HepG2 (cell line): ENCODE measurements around the gene CHN2. TPM values are rescaled to one million over a fixed set of nuclear protein-coding genes. Genes with fewer than 3 reads are reported as not detected.

Source experiments
- ATAC-seq: fragments of 200-7000 bp; cut with Tn5 transposase; 3 replicates; pipeline ENCODE4 v1.9.1; 2020; ENCODE audit warnings: mild to moderate bottlenecking, moderate library complexity
- BruUV-seq: library from RNA; stranded (reverse); fragments of 400-500 nt; replicated peaks from 2 replicates; lab custom pipeline; 2021; lab: Mats Ljungman, UMichigan
- CTCF ChIA-PET: fragments of 300-600 bp; formaldehyde crosslinking; extraction: SDS; loops from one replicate; lab custom pipeline; 2021; ENCODE audit warnings: low total read pairs, inconsistent platforms, low intra/inter-chr PET ratio; lab: Yijun Ruan, JAX
- POLR2A ChIA-PET: fragments of 350-600 bp; sonication (Branson Sonifier 250); formaldehyde crosslinking; loops from one replicate; lab custom pipeline; 2020; ENCODE audit warnings: antibody characterized with exemption, inconsistent platforms; lab: Yijun Ruan, JAX
- DNase-seq: peaks from one replicate; pipeline ENCODE4 v3.0.0-alpha.2; 2015; ENCODE audit warnings: low spot score
- FAIRE-seq: peaks from 3 replicates; lab custom pipeline; 2011; peaks lifted over from hg19 to GRCh38; lab: Jason Lieb, UNC
- H2AFZ ChIP-seq: one replicate; pipeline ENCODE4 v1.6.1; 2011; ENCODE audit warnings: low read length, inconsistent platforms
- H3K27ac ChIP-seq: fragments of 300-600 bp; 3 replicates; pipeline ENCODE4 v1.8.0; 2011; ENCODE audit warnings: mixed run types, mild to moderate bottlenecking, mixed read lengths, low read length, inconsistent platforms; ENCODE audit not compliant: insufficient read depth; ENCODE audit errors: extremely low read length
- H3K27me3 ChIP-seq, 2 experiments: fragments of 200-600 bp in 1 of 2; 2 replicates in 1 of 2; 3 replicates in 1 of 2; pipeline versions ENCODE4 v1.6.0 to v1.8.0; 2011; ENCODE audit warnings: low read length in 2 of 2, mild to moderate bottlenecking in 2 of 2, moderate library complexity in 2 of 2, inconsistent platforms in 1 of 2; ENCODE audit not compliant: insufficient read depth in 2 of 2, control insufficient read depth in 1 of 2
- H3K36me3 ChIP-seq, 2 experiments: fragments of 200-600 bp in 1 of 2; replicated peaks in 1 of 2; 2 replicates in 1 of 2; 3 replicates in 1 of 2; pipeline versions ENCODE4 v1.5.1 to v1.8.0; 2011; ENCODE audit warnings: low read length in 2 of 2, inconsistent platforms in 1 of 2; ENCODE audit not compliant: insufficient read depth in 2 of 2, control insufficient read depth in 1 of 2
- H3K4me1 ChIP-seq: 2 replicates; pipeline ENCODE4 v1.5.1; 2012; ENCODE audit warnings: low read length, inconsistent platforms; ENCODE audit not compliant: insufficient read depth
- H3K4me2 ChIP-seq: 2 replicates; pipeline ENCODE4 v1.6.0; 2011; ENCODE audit warnings: low read depth, low read length, inconsistent platforms
- H3K4me3 ChIP-seq, 3 experiments: fragments of 200-600 bp in 1 of 3; sonication (generic), shearing (Covaris generic) in 1 of 3; replicated peaks in 1 of 3; 2 replicates each; pipeline ENCODE4 v1.5.1; 2011 to 2016; ENCODE audit warnings: low read length in 3 of 3, inconsistent platforms in 2 of 3, low read depth in 2 of 3, mild to moderate bottlenecking in 2 of 3, control low read depth in 1 of 3, mixed read lengths in 1 of 3; ENCODE audit not compliant: insufficient read depth in 1 of 3
- H3K79me2 ChIP-seq: one replicate; pipeline ENCODE4 v1.6.1; 2011; ENCODE audit warnings: low read length, inconsistent platforms; ENCODE audit not compliant: insufficient read depth
- H3K9ac ChIP-seq: 2 replicates; pipeline ENCODE4 v1.6.0; 2011; ENCODE audit warnings: mild to moderate bottlenecking, low read depth, low read length, inconsistent platforms; ENCODE audit not compliant: insufficient read depth
- H3K9me3 ChIP-seq: 2 replicates; pipeline ENCODE4 v1.5.1; 2012; ENCODE audit warnings: mild to moderate bottlenecking, low read length
- H4K20me1 ChIP-seq: 2 replicates; pipeline ENCODE4 v1.6.0; 2011; ENCODE audit warnings: inconsistent platforms, mild to moderate bottlenecking, low read length, moderate library complexity; ENCODE audit not compliant: insufficient read depth
- FOSL1 ChIP-seq: sonication (generic); formaldehyde crosslinking; IDR thresholded peaks from 2 replicates; pipeline ENCODE4 v1.9.0; 2021; ENCODE audit warnings: missing genetic modification reagents, borderline replicate concordance
- GATAD2A ChIP-seq: IDR thresholded peaks from 2 replicates; pipeline ENCODE4 v1.6.1; 2016
- NFKBIZ ChIP-seq: IDR thresholded peaks from 2 replicates; pipeline ENCODE4 v1.6.1; 2018; ENCODE audit warnings: missing genetic modification reagents, missing compliant biosample characterization
- ZFP36L2 ChIP-seq: sonication (generic); formaldehyde crosslinking; IDR thresholded peaks from 2 replicates; pipeline ENCODE4 v1.4.0; 2020; ENCODE audit warnings: missing genetic modification reagents
- ZNF274 ChIP-seq: sonication (generic); formaldehyde crosslinking; IDR thresholded peaks from 2 replicates; pipeline ENCODE4 v1.5.1; 2020; ENCODE audit warnings: mild to moderate bottlenecking, missing genetic modification reagents
- ZNF644 ChIP-seq: IDR thresholded peaks from 2 replicates; pipeline ENCODE4 v1.6.1; 2016; ENCODE audit warnings: low read depth
- ZNF777 ChIP-seq: sonication (generic); formaldehyde crosslinking; IDR thresholded peaks from 2 replicates; pipeline ENCODE4 v1.4.0; 2020; ENCODE audit warnings: missing genetic modification reagents
- WGBS: methylation state at CpG from one replicate; pipeline ENCODE4 v1.1.6; 2017; ENCODE audit warnings: low lambda C conversion rate; 5-methylcytosine and 5-hydroxymethylcytosine counted together
- in situ Hi-C: cut with HindIII; loops from 2 replicates; pipeline ENCODE4 v1.10.0; 2017; ENCODE audit warnings: low pct_unique_long_range_greater_than_20kb; ENCODE audit not compliant: extremely low pct_ligation_motif_present
- intact Hi-C: fragments of 100-400 bp; cut with micrococcal nuclease; formaldehyde crosslinking; loops from one replicate; pipeline ENCODE4 v1.10.0; 2022; ENCODE audit not compliant: unreplicated experiment
- polyA plus RNA-seq, 8 experiments: library from polyadenylated mRNA; depleted of rRNA in 3 of 8; stranded (reverse) in 7 of 8; unstranded in 1 of 8; fragments of >200 nt; fragmentation: Illumina TruSeq in 4 of 8; extraction: Trizol in 4 of 8; gene quantifications; 2 replicates each; pipeline versions ENCODE4 v1.2.1 to v1.2.3, GENCODE V29; 2011 to 2016; ENCODE audit warnings: low read depth in 4 of 8, missing spikeins in 1 of 8, mixed read lengths in 1 of 8; ENCODE audit not compliant: insufficient read depth in 1 of 8
- total RNA-seq, 5 experiments: library from RNA; depleted of rRNA; stranded (reverse); fragments of >200 nt; fragmentation: Illumina TruSeq; extraction: Trizol; gene quantifications; 2 replicates each; pipeline ENCODE4 v1.2.3, GENCODE V29; 2016; ENCODE audit warnings: low read depth in 1 of 5
- TF ChIP-seq, protein P1 (sequence below): sonication (generic); formaldehyde crosslinking; IDR thresholded peaks from 2 replicates; pipeline ENCODE4; 2020; ENCODE audit warnings: missing genetic modification reagents, mild to moderate bottlenecking, borderline replicate concordance
- TF ChIP-seq, protein P2 (sequence below): sonication (generic); formaldehyde crosslinking; IDR thresholded peaks from 2 replicates; pipeline ENCODE4 v1.4.0; 2020; ENCODE audit warnings: missing genetic modification reagents, borderline replicate concordance

Gene CHN2
- total and polyA plus RNA-seq, 2 of the 13 experiments (the other 11 are each of a cell fraction or from before 2014, with no cell fraction given): 23.5 to 30.5 TPM

DNA sequence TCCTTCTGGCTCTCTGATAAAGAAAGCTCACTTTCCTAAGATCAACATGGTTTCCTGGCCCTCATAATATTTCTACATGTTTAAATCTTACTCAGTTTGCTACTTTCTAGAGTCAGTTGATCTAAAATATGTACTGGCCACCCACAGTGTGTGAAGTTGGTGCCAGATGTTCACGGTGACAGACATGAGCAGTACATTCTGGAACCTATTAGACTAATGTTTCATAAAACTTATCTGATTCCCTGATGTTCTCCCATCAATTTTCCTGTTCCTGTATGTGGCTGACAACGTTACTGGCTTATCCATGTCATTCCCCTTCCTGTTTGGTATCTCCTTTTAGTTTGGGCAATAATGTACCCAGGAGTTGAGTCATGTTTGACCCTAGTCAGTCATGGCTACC is 34.5 kb upstream of the CHN2 start:
- Histone ChIP-seq H3K9ac (no peak overlapping the region), H3K4me3 (no peak overlapping the region), H3K27me3 (no peaks in the 10 kb centered on the region), H2AFZ (no peak overlapping the region), H3K27ac (no peak overlapping the region), H3K4me1 (peaks cover 16% of the 10 kb centered on the region), H3K36me3 (no peaks in the 10 kb centered on the region; a peak in 1 of 5 replicates), H4K20me1 (no peaks in the 10 kb centered on the region), H3K79me2 (no peaks in the 10 kb centered on the region), H3K4me2 (no peak overlapping the region), H3K9me3 (no peaks in the 10 kb centered on the region)
- 96% methylated on average over 2 of the region's 2 CpGs for WGBS
- no TSS peak for BruUV-seq
- intact Hi-C loops (no loop called here), in situ Hi-C loops (no loop called here)
- TF ChIP-seq ZNF644 (CRISPR knock-in tag): no peak
- TF ChIP-seq, protein P1, sequence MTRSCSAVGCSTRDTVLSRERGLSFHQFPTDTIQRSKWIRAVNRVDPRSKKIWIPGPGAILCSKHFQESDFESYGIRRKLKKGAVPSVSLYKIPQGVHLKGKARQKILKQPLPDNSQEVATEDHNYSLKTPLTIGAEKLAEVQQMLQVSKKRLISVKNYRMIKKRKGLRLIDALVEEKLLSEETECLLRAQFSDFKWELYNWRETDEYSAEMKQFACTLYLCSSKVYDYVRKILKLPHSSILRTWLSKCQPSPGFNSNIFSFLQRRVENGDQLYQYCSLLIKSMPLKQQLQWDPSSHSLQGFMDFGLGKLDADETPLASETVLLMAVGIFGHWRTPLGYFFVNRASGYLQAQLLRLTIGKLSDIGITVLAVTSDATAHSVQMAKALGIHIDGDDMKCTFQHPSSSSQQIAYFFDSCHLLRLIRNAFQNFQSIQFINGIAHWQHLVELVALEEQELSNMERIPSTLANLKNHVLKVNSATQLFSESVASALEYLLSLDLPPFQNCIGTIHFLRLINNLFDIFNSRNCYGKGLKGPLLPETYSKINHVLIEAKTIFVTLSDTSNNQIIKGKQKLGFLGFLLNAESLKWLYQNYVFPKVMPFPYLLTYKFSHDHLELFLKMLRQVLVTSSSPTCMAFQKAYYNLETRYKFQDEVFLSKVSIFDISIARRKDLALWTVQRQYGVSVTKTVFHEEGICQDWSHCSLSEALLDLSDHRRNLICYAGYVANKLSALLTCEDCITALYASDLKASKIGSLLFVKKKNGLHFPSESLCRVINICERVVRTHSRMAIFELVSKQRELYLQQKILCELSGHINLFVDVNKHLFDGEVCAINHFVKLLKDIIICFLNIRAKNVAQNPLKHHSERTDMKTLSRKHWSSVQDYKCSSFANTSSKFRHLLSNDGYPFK (CRISPR knock-in tag): no peak
- no peak for ATAC-seq
- FAIRE-seq: no peak
- ChIA-PET CTCF (no interaction called here), POLR2A (no interaction called here)
- DNase-seq: no peak

DNA sequence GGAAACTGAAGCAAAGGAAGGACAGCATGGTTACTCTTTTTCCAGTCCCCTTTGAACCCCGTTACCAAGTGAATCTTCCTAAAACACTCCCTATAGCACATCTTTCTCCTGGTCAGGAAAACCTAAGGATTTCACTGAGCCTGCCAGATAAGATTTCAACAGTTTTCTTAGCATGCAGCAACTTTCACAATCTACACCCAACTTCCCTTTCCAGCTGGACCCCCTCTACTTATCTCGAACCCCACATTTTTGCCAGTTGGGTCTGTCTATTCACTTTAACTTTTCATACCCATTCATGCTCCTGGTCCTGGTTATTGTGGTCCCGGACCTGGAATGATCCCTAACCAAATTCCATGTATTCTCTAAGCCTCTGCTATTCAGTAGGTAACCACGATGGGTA is 33.3 kb upstream of the CHN2 start:
- H2AFZ ChIP-seq: no peak overlapping the region
- no peak overlapping the region for H3K9ac ChIP-seq
- no peaks in the 10 kb centered on the region for H3K79me2 ChIP-seq
- ChIA-PET POLR2A (interaction anchor here (1.6 kb wide), 1 partner anchor 20 kb away, joined by 3 read pairs; no protein-coding TSS in a partner anchor), CTCF (no interaction called here)
- DNase-seq: no peak
- intact Hi-C loops (no loop called here), in situ Hi-C loops (no loop called here)
- H3K4me2 ChIP-seq: no peak overlapping the region
- no peak for ATAC-seq
- no peak for FAIRE-seq
- no peaks in the 10 kb centered on the region for H3K9me3 ChIP-seq
- 94% methylated on average over 4 of the region's 4 CpGs for WGBS
- no TSS peak for BruUV-seq
- H3K4me3 ChIP-seq: no peak overlapping the region
- peaks cover 16% of the 10 kb centered on the region for H3K4me1 ChIP-seq
- no peaks in the 10 kb centered on the region for H3K27me3 ChIP-seq
- no peak overlapping the region for H3K27ac ChIP-seq
- no peaks in the 10 kb centered on the region; a peak in 1 of 5 replicates for H3K36me3 ChIP-seq
- no peak for TF ChIP-seq ZNF274
- no peak for TF ChIP-seq FOSL1
- TF ChIP-seq GATAD2A (CRISPR knock-in tag): no peak
- no peak for TF ChIP-seq ZFP36L2 (CRISPR knock-in tag)
- no peak for TF ChIP-seq ZNF777
- TF ChIP-seq, protein P2, sequence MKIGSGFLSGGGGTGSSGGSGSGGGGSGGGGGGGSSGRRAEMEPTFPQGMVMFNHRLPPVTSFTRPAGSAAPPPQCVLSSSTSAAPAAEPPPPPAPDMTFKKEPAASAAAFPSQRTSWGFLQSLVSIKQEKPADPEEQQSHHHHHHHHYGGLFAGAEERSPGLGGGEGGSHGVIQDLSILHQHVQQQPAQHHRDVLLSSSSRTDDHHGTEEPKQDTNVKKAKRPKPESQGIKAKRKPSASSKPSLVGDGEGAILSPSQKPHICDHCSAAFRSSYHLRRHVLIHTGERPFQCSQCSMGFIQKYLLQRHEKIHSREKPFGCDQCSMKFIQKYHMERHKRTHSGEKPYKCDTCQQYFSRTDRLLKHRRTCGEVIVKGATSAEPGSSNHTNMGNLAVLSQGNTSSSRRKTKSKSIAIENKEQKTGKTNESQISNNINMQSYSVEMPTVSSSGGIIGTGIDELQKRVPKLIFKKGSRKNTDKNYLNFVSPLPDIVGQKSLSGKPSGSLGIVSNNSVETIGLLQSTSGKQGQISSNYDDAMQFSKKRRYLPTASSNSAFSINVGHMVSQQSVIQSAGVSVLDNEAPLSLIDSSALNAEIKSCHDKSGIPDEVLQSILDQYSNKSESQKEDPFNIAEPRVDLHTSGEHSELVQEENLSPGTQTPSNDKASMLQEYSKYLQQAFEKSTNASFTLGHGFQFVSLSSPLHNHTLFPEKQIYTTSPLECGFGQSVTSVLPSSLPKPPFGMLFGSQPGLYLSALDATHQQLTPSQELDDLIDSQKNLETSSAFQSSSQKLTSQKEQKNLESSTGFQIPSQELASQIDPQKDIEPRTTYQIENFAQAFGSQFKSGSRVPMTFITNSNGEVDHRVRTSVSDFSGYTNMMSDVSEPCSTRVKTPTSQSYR (CRISPR knock-in tag): no peak
- TF ChIP-seq NFKBIZ (CRISPR knock-in tag): no peak
- H4K20me1 ChIP-seq: no peaks in the 10 kb centered on the region
